ENCODE measurements around the gene SFR1. TPM values are rescaled to one million over a fixed set of nuclear protein-coding genes. Genes with fewer than 3 reads are reported as not detected.

Gene SFR1
- polyA plus RNA-seq, 3 donors: 6.4 to 18.1 (median 16.9) TPM

DNA sequence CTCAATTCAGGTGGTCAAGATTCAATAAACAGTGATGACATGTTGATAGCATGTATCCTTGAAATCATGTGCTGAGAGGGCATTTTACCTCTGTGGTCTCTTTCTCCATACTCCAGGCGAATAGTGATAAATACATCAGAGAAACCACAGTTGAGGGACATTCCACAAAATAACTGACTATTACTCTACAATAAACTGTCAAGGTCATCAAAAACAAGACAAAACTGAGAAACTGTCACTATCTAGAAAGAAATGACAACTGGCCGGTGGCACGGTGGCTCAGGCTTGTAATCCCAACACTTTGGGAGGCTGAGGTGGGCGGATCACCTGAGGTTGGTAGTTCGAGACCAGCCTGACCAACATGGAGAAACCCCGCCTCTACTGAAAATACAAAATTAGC is 16.2 kb downstream of the SFR1 start:
- Mint-ChIP-seq H3K27ac (no peak overlapping the region), H3K9me3 (no peaks in the 10 kb centered on the region), H3K27me3 (ENCODE audit: low read depth in 3 of 3) (peaks cover 0 to 9% (median 6%) of the 10 kb centered on the region in 3 donors), H3K4me3 (no peak overlapping the region), H3K4me1 (no peaks in the 10 kb centered on the region), H3K36me3 (no peaks in the 10 kb centered on the region)
- H3K4me2 ChIP-seq (replicated peaks; ENCODE audit: extremely low read depth, low read length, poor library complexity, severe bottlenecking): no peak overlapping the region
- DNase-seq: no peak
- intact Hi-C loops (cut with micrococcal nuclease): loop anchor here in 1 of 2 donors (10.0 kb wide), 1 partner anchor 63 kb away; no protein-coding TSS in a partner anchor
- no peak overlapping the region for H2AFZ ChIP-seq (ENCODE audit: insufficient read depth, low read depth, low read length, poor library complexity, severe bottlenecking)
- H3K9ac ChIP-seq (ENCODE audit: insufficient read depth, low read length, poor library complexity, severe bottlenecking): no peak overlapping the region
- no peaks in the 10 kb centered on the region for H3K4me1 ChIP-seq (ENCODE audit: control insufficient read depth in 1 of 2, insufficient read depth in 2 of 2, low read length in 2 of 2)
- H3K27ac ChIP-seq (ENCODE audit: low read depth in 1 of 2, low read length in 2 of 2): no peak overlapping the region
- no peak overlapping the region for H3K4me3 ChIP-seq (replicated peaks in 1 of 3; ENCODE audit: low read depth in 2 of 3, low read length in 3 of 3)
- no peaks in the 10 kb centered on the region for H3K36me3 ChIP-seq (replicated peaks in 1 of 2; ENCODE audit: control insufficient read depth in 1 of 2, insufficient read depth in 2 of 2, low read length in 2 of 2)
- WGBS (ENCODE audit: insufficient coverage): 94% methylated on average over 3 of the region's 6 CpGs
- H3K27me3 ChIP-seq (ENCODE audit: control insufficient read depth in 2 of 2, insufficient read depth in 2 of 2, low read length in 2 of 2): peaks cover 0 to 2% of the 10 kb centered on the region in 2 donors
- TF ChIP-seq, protein P1, sequence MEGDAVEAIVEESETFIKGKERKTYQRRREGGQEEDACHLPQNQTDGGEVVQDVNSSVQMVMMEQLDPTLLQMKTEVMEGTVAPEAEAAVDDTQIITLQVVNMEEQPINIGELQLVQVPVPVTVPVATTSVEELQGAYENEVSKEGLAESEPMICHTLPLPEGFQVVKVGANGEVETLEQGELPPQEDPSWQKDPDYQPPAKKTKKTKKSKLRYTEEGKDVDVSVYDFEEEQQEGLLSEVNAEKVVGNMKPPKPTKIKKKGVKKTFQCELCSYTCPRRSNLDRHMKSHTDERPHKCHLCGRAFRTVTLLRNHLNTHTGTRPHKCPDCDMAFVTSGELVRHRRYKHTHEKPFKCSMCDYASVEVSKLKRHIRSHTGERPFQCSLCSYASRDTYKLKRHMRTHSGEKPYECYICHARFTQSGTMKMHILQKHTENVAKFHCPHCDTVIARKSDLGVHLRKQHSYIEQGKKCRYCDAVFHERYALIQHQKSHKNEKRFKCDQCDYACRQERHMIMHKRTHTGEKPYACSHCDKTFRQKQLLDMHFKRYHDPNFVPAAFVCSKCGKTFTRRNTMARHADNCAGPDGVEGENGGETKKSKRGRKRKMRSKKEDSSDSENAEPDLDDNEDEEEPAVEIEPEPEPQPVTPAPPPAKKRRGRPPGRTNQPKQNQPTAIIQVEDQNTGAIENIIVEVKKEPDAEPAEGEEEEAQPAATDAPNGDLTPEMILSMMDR (IDR thresholded peaks at IDR 0.05): no peak
- no peaks in the 10 kb centered on the region for H4K20me1 ChIP-seq (ENCODE audit: insufficient read depth, low read length)
- H3K9me3 ChIP-seq (replicated peaks in 1 of 2; ENCODE audit: control insufficient read depth in 1 of 2, insufficient read depth in 1 of 2, low read length in 2 of 2): no peaks in the 10 kb centered on the region
- H3K79me2 ChIP-seq (ENCODE audit: insufficient read depth, low read length): no peaks in the 10 kb centered on the region

DNA sequence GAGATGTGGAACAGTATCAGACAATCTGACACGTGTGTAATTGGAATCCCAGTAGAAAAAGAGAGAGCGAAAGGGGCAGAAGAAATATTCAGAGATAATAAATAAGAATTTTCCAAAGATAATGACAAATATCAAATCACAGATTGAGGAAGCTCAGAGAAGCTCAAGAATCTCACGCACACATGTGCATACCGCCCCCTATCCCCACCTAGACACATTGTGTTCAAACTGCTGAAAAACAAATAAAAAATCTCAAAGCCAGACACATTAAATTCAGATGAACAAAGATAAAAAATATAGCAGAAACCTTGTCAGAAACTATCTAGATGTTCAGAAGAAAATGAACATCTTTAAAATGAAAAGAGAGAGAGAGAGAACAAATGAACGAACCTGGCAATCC is 17.2 kb downstream of the SFR1 start:
- peak; percentile 12 to 32 (median 19) for DNase-seq
- no peak overlapping the region for H3K4me3 ChIP-seq (replicated peaks in 1 of 3; ENCODE audit: low read depth in 2 of 3, low read length in 3 of 3)
- H2AFZ ChIP-seq (ENCODE audit: insufficient read depth, low read depth, low read length, poor library complexity, severe bottlenecking): no peak overlapping the region
- H3K36me3 Mint-ChIP-seq: no peaks in the 10 kb centered on the region
- no peak overlapping the region for H3K9ac ChIP-seq (ENCODE audit: insufficient read depth, low read length, poor library complexity, severe bottlenecking)
- H3K9me3 ChIP-seq (replicated peaks in 1 of 2; ENCODE audit: control insufficient read depth in 1 of 2, insufficient read depth in 1 of 2, low read length in 2 of 2): no peaks in the 10 kb centered on the region
- intact Hi-C loops (cut with micrococcal nuclease): loop anchor here in 1 of 2 donors (10.0 kb wide), 1 partner anchor 64 kb away; no protein-coding TSS in a partner anchor
- peaks cover 0 to 6% (median 4%) of the 10 kb centered on the region in 3 donors for H3K27me3 Mint-ChIP-seq (ENCODE audit: low read depth in 3 of 3)
- H3K27ac ChIP-seq (ENCODE audit: low read depth in 1 of 2, low read length in 2 of 2): no peak overlapping the region
- H3K4me1 Mint-ChIP-seq: peaks cover 7% of the 10 kb centered on the region
- no peaks in the 10 kb centered on the region for H3K79me2 ChIP-seq (ENCODE audit: insufficient read depth, low read length)
- H3K27ac Mint-ChIP-seq: no peak overlapping the region
- peaks cover 0 to under 1% of the 10 kb centered on the region in 2 donors for H3K4me1 ChIP-seq (ENCODE audit: control insufficient read depth in 1 of 2, insufficient read depth in 2 of 2, low read length in 2 of 2)
- H3K9me3 Mint-ChIP-seq: no peaks in the 10 kb centered on the region
- 80% methylated on average over 1 of the region's 5 CpGs for WGBS (ENCODE audit: insufficient coverage)
- TF ChIP-seq, protein P1 (IDR thresholded peaks at IDR 0.05): peak; percentile 64
- H4K20me1 ChIP-seq (ENCODE audit: insufficient read depth, low read length): no peaks in the 10 kb centered on the region
- H3K27me3 ChIP-seq (ENCODE audit: control insufficient read depth in 2 of 2, insufficient read depth in 2 of 2, low read length in 2 of 2): peaks cover 0 to 2% of the 10 kb centered on the region in 2 donors
- no peak overlapping the region for H3K4me2 ChIP-seq (replicated peaks; ENCODE audit: extremely low read depth, low read length, poor library complexity, severe bottlenecking)
- no peaks in the 10 kb centered on the region for H3K36me3 ChIP-seq (replicated peaks in 1 of 2; ENCODE audit: control insufficient read depth in 1 of 2, insufficient read depth in 2 of 2, low read length in 2 of 2)
- no peak overlapping the region for H3K4me3 Mint-ChIP-seq
